Hepatocyte (in vitro differentiated cells): Measurements from ENCODE around the gene AMBRA1.

Experiments used
- EZH2 ChIP-seq: fragments of 200-600 bp; sonication (generic); IDR thresholded peaks from 2 replicates; pipeline ENCODE4 v1.6.1; 2016; ENCODE audit warnings: antibody characterized with exemption, mild to moderate bottlenecking, borderline replicate concordance
- TF ChIP-seq, protein P1 (sequence below): fragments of 200-600 bp; sonication (generic); IDR thresholded peaks from 2 replicates; pipeline ENCODE4 v1.5.1; 2016; ENCODE audit warnings: antibody characterized with exemption, mild to moderate bottlenecking; ENCODE audit not compliant: poor library complexity

DNA sequence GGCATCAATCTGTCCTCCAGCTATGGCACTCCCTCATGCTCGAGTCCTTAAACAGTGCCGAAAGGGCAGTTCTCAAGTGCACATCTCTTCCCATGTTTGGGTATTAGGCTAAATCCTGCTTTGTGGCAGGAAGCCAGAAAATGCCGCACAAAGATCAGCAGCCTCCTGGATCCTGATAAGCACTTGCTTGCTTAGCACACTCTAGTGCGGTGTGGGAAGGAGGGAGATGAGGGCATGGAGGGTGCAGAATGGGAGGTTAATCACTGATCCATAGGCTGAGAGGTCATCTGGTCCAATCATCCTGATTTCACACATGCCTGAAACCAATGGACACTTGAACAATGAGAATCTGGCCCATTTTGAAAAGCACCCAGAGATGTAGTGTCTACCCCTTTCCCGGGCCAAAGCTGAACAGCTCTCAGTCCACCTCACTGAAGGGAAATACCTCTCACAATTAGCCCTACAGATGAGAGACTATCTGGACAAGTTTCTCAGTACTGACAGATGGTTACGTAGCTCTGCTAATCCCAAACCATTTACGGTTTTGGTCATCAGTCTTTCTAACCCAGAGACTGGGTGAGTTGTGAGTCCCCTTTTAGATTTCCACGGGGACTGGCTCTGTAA lies 172.5 kb downstream of the AMBRA1 start:
- TF ChIP-seq, protein P1, sequence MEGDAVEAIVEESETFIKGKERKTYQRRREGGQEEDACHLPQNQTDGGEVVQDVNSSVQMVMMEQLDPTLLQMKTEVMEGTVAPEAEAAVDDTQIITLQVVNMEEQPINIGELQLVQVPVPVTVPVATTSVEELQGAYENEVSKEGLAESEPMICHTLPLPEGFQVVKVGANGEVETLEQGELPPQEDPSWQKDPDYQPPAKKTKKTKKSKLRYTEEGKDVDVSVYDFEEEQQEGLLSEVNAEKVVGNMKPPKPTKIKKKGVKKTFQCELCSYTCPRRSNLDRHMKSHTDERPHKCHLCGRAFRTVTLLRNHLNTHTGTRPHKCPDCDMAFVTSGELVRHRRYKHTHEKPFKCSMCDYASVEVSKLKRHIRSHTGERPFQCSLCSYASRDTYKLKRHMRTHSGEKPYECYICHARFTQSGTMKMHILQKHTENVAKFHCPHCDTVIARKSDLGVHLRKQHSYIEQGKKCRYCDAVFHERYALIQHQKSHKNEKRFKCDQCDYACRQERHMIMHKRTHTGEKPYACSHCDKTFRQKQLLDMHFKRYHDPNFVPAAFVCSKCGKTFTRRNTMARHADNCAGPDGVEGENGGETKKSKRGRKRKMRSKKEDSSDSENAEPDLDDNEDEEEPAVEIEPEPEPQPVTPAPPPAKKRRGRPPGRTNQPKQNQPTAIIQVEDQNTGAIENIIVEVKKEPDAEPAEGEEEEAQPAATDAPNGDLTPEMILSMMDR, result no peak
- TF ChIP-seq EZH2, result no peak
